A673 (cell line): ENCODE data around the gene HAP1. TPM values are rescaled to one million over a fixed set of nuclear protein-coding genes. Genes with fewer than 3 reads are reported as not detected.

ENCODE experiments used
- BruUV-seq: library from RNA; stranded (reverse); fragments of 400-500 nt; replicated peaks from 2 replicates; lab custom pipeline; 2021; lab: Mats Ljungman, UMichigan
- CTCF ChIA-PET: fragments of 300-600 bp; sonication (Branson Sonifier 250); formaldehyde crosslinking; loops from one replicate; lab custom pipeline; 2022; ENCODE audit warnings: antibody characterized with exemption; lab: Charles Lee
- POLR2A ChIA-PET: fragments of 300-600 bp; sonication (Branson Sonifier 250); formaldehyde crosslinking; loops from one replicate; lab custom pipeline; 2022; ENCODE audit warnings: antibody characterized with exemption; ENCODE audit not compliant: low non-redundant PET; lab: Charles Lee
- DNase-seq: peaks from one replicate; pipeline ENCODE4 v3.0.0-alpha.2; 2015; ENCODE audit warnings: low spot score
- H3K27ac ChIP-seq: fragments of 200-600 bp; sonication (generic); 2 replicates; pipeline ENCODE4 v1.5.1; 2016; ENCODE audit warnings: mixed run types, low read depth, mild to moderate bottlenecking, mixed read lengths, antibody characterized with exemption, low read length; ENCODE audit not compliant: poor library complexity, severe bottlenecking
- H3K27me3 ChIP-seq: fragments of 200-600 bp; sonication (generic); replicated peaks from 2 replicates; pipeline ENCODE4 v1.6.1; 2017; ENCODE audit warnings: mixed run types, low read depth, mild to moderate bottlenecking, mixed read lengths, antibody characterized with exemption, low read length; ENCODE audit not compliant: insufficient read depth, poor library complexity
- H3K36me3 ChIP-seq: fragments of 200-600 bp; sonication (generic); 2 replicates; pipeline ENCODE4 v1.6.1; 2016; ENCODE audit warnings: mixed run types, mild to moderate bottlenecking, mixed read lengths, antibody characterized with exemption, low read length; ENCODE audit not compliant: insufficient read depth, poor library complexity, severe bottlenecking
- H3K4me1 ChIP-seq: fragments of 200-600 bp; sonication (generic); 2 replicates; pipeline ENCODE4 v1.6.1; 2017; ENCODE audit warnings: mixed run types, mild to moderate bottlenecking, mixed read lengths, antibody characterized with exemption, low read length; ENCODE audit not compliant: insufficient read depth, poor library complexity, severe bottlenecking
- H3K4me3 ChIP-seq: fragments of 200-600 bp; sonication (generic); 2 replicates; pipeline ENCODE4 v1.5.1; 2016; ENCODE audit warnings: low read depth, mixed run types, mild to moderate bottlenecking, mixed read lengths, low read length; ENCODE audit not compliant: poor library complexity, severe bottlenecking
- H3K9me3 ChIP-seq: fragments of 200-600 bp; sonication (generic); 2 replicates; pipeline ENCODE4 v1.6.1; 2016; ENCODE audit warnings: mixed run types, low read depth, mild to moderate bottlenecking, mixed read lengths, antibody characterized with exemption, low read length; ENCODE audit not compliant: poor library complexity, severe bottlenecking
- EZH2 ChIP-seq: fragments of 200-600 bp; sonication (generic); IDR thresholded peaks from 2 replicates; pipeline ENCODE4 v1.6.1; 2017; ENCODE audit warnings: borderline replicate concordance, low read depth, mild to moderate bottlenecking, mixed read lengths, antibody characterized with exemption, low read length; ENCODE audit not compliant: poor library complexity, severe bottlenecking
- intact Hi-C: fragments of 100-400 bp; cut with micrococcal nuclease; formaldehyde crosslinking; loops from one replicate; pipeline ENCODE4 v1.10.0; 2022; ENCODE audit not compliant: unreplicated experiment
- total RNA-seq: library from RNA; stranded (reverse); gene quantifications from 2 replicates; pipeline ENCODE4 v1.2.3, GENCODE V29; 2021
- TF ChIP-seq, protein P1 (sequence below): fragments of 300-800, 200-600 bp; sonication (generic); conservative IDR thresholded peaks from 2 replicates; pipeline ENCODE4 v1.5.1; 2017; ENCODE audit warnings: low read depth, mild to moderate bottlenecking, antibody characterized with exemption, low read length, moderate library complexity, mixed read lengths

The HAP1 gene
- total RNA-seq, 1 experiment from 2014 or later: 1.4 TPM

DNA sequence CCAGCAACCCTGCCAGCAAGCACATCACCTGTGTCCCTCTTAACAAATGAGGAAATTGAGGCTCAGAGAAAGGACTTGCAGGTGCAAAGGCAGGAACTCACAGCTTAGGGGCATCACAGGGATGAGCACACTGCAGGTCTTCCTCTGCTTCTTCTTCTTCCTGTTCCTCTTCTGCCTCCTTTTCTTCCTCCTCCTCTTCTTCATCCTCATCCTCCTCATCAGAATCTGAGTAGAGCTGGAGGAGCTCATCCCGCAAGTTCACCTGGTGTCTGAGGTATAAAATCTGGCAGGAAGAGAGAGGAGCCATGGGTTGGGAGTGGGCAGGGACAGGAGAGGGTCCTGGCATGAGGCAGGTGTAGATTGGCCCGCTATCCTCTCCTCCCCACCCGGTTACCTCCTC lies 2.6 kb downstream of the HAP1 start:
- H3K27me3 ChIP-seq: peaks cover 26% of the 10 kb centered on the region
- no peaks in the 10 kb centered on the region for H3K9me3 ChIP-seq
- BruUV-seq: no TSS peak
- intact Hi-C loops: loop anchor here (10.0 kb wide), 1 partner anchor 153 kb away; no protein-coding TSS in a partner anchor
- no peak for DNase-seq
- CTCF ChIA-PET: no interaction called here
- no peak overlapping the region for H3K27ac ChIP-seq
- H3K36me3 ChIP-seq: no peaks in the 10 kb centered on the region
- H3K4me3 ChIP-seq: no peak overlapping the region
- H3K4me1 ChIP-seq: no peaks in the 10 kb centered on the region
- TF ChIP-seq EZH2: no peak
- TF ChIP-seq, protein P1, sequence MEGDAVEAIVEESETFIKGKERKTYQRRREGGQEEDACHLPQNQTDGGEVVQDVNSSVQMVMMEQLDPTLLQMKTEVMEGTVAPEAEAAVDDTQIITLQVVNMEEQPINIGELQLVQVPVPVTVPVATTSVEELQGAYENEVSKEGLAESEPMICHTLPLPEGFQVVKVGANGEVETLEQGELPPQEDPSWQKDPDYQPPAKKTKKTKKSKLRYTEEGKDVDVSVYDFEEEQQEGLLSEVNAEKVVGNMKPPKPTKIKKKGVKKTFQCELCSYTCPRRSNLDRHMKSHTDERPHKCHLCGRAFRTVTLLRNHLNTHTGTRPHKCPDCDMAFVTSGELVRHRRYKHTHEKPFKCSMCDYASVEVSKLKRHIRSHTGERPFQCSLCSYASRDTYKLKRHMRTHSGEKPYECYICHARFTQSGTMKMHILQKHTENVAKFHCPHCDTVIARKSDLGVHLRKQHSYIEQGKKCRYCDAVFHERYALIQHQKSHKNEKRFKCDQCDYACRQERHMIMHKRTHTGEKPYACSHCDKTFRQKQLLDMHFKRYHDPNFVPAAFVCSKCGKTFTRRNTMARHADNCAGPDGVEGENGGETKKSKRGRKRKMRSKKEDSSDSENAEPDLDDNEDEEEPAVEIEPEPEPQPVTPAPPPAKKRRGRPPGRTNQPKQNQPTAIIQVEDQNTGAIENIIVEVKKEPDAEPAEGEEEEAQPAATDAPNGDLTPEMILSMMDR: no peak
- POLR2A ChIA-PET: no interaction called here

DNA sequence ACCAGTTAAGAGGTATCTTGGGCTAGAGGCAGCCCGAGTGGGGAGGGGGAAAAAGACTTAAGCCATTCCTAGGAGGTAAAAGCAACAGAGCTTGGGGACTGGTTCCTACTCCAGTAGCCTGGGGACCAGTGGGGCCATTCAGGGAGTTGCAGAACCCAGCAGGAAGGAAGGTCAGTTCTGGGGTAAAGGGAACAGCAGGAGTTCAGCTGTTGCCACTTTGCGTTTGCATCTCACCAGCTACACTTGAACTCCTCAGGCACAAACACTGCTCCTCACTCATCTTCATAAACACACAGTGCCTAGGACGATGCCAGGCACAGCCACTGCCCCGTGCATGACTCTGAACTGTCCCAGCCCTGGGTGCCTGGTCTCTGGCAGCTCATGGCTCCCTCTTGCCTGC lies 4.0 kb downstream of the HAP1 start:
- H3K27me3 ChIP-seq: peaks cover 18% of the 10 kb centered on the region
- intact Hi-C loops: loop anchor here (10.0 kb wide), 1 partner anchor 154 kb away; no protein-coding TSS in a partner anchor
- CTCF ChIA-PET: no interaction called here
- no peak for TF ChIP-seq EZH2
- TF ChIP-seq, protein P1: no peak
- H3K36me3 ChIP-seq: no peaks in the 10 kb centered on the region
- no peaks in the 10 kb centered on the region for H3K4me1 ChIP-seq
- POLR2A ChIA-PET: no interaction called here
- no TSS peak for BruUV-seq
- H3K27ac ChIP-seq: no peak overlapping the region
- no peak overlapping the region for H3K4me3 ChIP-seq
- no peaks in the 10 kb centered on the region for H3K9me3 ChIP-seq
- no peak for DNase-seq

DNA sequence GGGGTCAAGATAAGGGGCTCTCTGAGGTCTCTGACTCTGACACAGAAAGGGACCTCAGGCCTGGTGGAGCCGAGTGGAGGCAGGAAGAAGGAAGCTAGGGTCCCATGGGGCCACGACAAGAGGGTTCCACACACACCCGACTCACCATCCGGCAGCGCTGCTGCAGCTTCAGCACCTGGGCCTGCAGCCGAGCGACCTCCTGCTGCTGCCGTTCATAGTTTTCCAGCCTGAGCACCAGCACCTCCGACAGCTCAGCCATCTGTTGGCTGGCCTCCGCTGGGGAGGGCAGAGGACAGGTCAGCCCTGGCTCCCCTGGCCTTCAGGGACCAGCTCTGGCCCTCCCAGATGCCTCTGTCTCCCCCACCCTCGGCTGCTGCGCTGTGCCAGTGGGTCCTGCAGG lies 6.4 kb downstream of the HAP1 start:
- intact Hi-C loops: no loop called here
- Histone ChIP-seq H3K4me1 (no peaks in the 10 kb centered on the region), H3K27ac (no peak overlapping the region), H3K4me3 (no peak overlapping the region), H3K9me3 (no peaks in the 10 kb centered on the region), H3K27me3 (no peaks in the 10 kb centered on the region), H3K36me3 (no peaks in the 10 kb centered on the region)
- ChIA-PET POLR2A (no interaction called here), CTCF (no interaction called here)
- BruUV-seq: no TSS peak
- DNase-seq: no peak
- TF ChIP-seq, protein P1: no peak
- no peak for TF ChIP-seq EZH2
